Activated CD4-positive, alpha-beta T cell treated with anti-CD3 and anti-CD28 coated beads, Interleukin-2, amount 50 U/mL, for 4 hours (primary cell): ENCODE results near the gene HNRNPF.
"Not testable (repeated sequence)": the region's sequence is repeated elsewhere in the genome, so short reads cannot be mapped to it uniquely, and the experiment has no call there.

Source experiments
- DNase-seq, 2 experiments: peaks; one replicate each; pipeline ENCODE4 v3.0.0-alpha.2; 2020

Gene HNRNPF

GRCh38 chr10:43395571-43396060 is 13.4 kb downstream of the HNRNPF start:
- DNase-seq, result no peak

- no peak for DNase-seq
Observed at GRCh38 chr10:43394868-43395267, 14.1 kb downstream of the HNRNPF start.

- no peak for DNase-seq
Observed at GRCh38 chr10:43393606-43394360, 15.2 kb downstream of the HNRNPF start.

GRCh38 chr10:43393186-43393585 is 15.8 kb downstream of the HNRNPF start:
- DNase-seq, result not testable (repeated sequence)

- DNase-seq, result no peak
Observed at GRCh38 chr10:43392748-43393147, 16.2 kb downstream of the HNRNPF start.

GRCh38 chr10:43391496-43391895 is 17.5 kb downstream of the HNRNPF start:
- no peak for DNase-seq

- no peak for DNase-seq
Observed at GRCh38 chr10:43390759-43391158, 18.2 kb downstream of the HNRNPF start.

GRCh38 chr10:43390333-43390732 is 18.7 kb downstream of the HNRNPF start:
- no peak for DNase-seq

- no peak for DNase-seq
Observed at GRCh38 chr10:43389867-43390266, 19.1 kb downstream of the HNRNPF start.

- DNase-seq, result no peak
Observed at GRCh38 chr10:43387678-43388032, 21.3 kb downstream of the HNRNPF start.

- no peak for DNase-seq
Observed at GRCh38 chr10:43386981-43387677, 21.9 kb downstream of the HNRNPF start.

- DNase-seq, result no peak
Observed at GRCh38 chr10:43386549-43386948, 22.4 kb downstream of the HNRNPF start.

- DNase-seq, result no peak
Observed at GRCh38 chr10:43385412-43386004, 23.5 kb downstream of the HNRNPF start.

- no peak for DNase-seq
Observed at GRCh38 chr10:43384252-43385221, 24.4 kb downstream of the HNRNPF start.

GRCh38 chr10:43383204-43383971 is 25.6 kb downstream of the HNRNPF start:
- no peak for DNase-seq

- DNase-seq, result no peak
Observed at GRCh38 chr10:43380610-43381222, 28.3 kb downstream of the HNRNPF start.

GRCh38 chr10:43377424-43377883 is 31.5 kb downstream of the HNRNPF start:
- DNase-seq, result no peak

- no peak for DNase-seq
Observed at GRCh38 chr10:43376828-43377423, 32.1 kb downstream of the HNRNPF start.

GRCh38 chr10:43376046-43376635 is 32.8 kb downstream of the HNRNPF start:
- no peak for DNase-seq

- no peak for DNase-seq
Observed at GRCh38 chr10:43375401-43376020, 33.5 kb downstream of the HNRNPF start.
